Natural killer cell (primary cell): ENCODE results near the gene DAAM2. TPM values are rescaled to one million over a fixed set of nuclear protein-coding genes. Genes with fewer than 3 reads are reported as not detected.

Experiments used
- ATAC-seq, 3 donors: fragments of 150-1000 bp in 2 of 3; fragments of 200-7000 bp in 1 of 3; cut with Tn5 transposase; 1 replicate in 1 of 3; 2 replicates in 2 of 3; pipeline ENCODE4 v1.10.0; 2021; ENCODE audit warnings: mild to moderate bottlenecking in 2 of 3, moderate library complexity in 2 of 3
- DNase-seq, 2 donors: peaks; one replicate each; pipeline versions ENCODE4 v3.0.0 to v3.0.0-alpha.2; 2013 to 2021; ENCODE audit warnings: mixed read lengths in 1 of 2
- H3K27ac ChIP-seq: one replicate; pipeline ENCODE4 v1.5.1; 2013; ENCODE audit warnings: mild to moderate bottlenecking, low read length
- H3K27me3 ChIP-seq: one replicate; pipeline ENCODE4 v1.6.1; 2013; ENCODE audit warnings: low read length; ENCODE audit not compliant: control insufficient read depth, insufficient read depth
- H3K36me3 ChIP-seq: one replicate; pipeline ENCODE4 v1.6.1; 2013; ENCODE audit warnings: low read length; ENCODE audit not compliant: control insufficient read depth, insufficient read depth
- H3K4me1 ChIP-seq: one replicate; pipeline ENCODE4 v1.6.1; 2013; ENCODE audit warnings: low read length; ENCODE audit not compliant: control insufficient read depth, insufficient read depth
- H3K4me3 ChIP-seq: one replicate; pipeline ENCODE4 v1.5.1; 2013; ENCODE audit warnings: low read length
- H3K9me3 ChIP-seq: one replicate; pipeline ENCODE4 v1.6.1; 2013; ENCODE audit warnings: low read length; ENCODE audit not compliant: control insufficient read depth, insufficient read depth
- H3K27ac Mint-ChIP-seq, 2 donors: one replicate each; pipeline ENCODE4 v1.8.0; 2022; ENCODE audit warnings: mild to moderate bottlenecking in 2 of 2, mixed read lengths in 2 of 2, moderate library complexity in 1 of 2
- H3K27me3 Mint-ChIP-seq, 2 donors: one replicate each; pipeline ENCODE4 v1.8.0; 2022; ENCODE audit warnings: low read depth in 2 of 2, mixed read lengths in 2 of 2
- H3K36me3 Mint-ChIP-seq: one replicate; pipeline ENCODE4 v1.8.0; 2022; ENCODE audit warnings: mixed read lengths
- H3K4me1 Mint-ChIP-seq, 2 donors: one replicate each; pipeline ENCODE4 v1.8.0; 2022; ENCODE audit warnings: mixed read lengths in 2 of 2
- H3K4me3 Mint-ChIP-seq: one replicate; pipeline ENCODE4 v1.8.0; 2022; ENCODE audit warnings: mild to moderate bottlenecking, moderate library complexity, mixed read lengths
- H3K9me3 Mint-ChIP-seq, 2 donors: one replicate each; pipeline ENCODE4 v1.8.0; 2022; ENCODE audit warnings: mixed read lengths in 2 of 2
- CTCF ChIP-seq: fragments of 200-600 bp; IDR thresholded peaks from one replicate; pipeline ENCODE4 v1.8.0; 2022; ENCODE audit warnings: antibody characterized with exemption
- WGBS: methylation state at CpG from one replicate; pipeline ENCODE4 v1.1.7; 2013; ENCODE audit warnings: missing lambda C conversion rate; ENCODE audit not compliant: insufficient coverage; 5-methylcytosine and 5-hydroxymethylcytosine counted together
- intact Hi-C: fragments of 100-400 bp; cut with micrococcal nuclease; formaldehyde crosslinking; loops from one replicate; pipeline ENCODE4 v1.14.2; 2022
- total RNA-seq, 4 donors: library from RNA; stranded (reverse); fragments of 120-200 nt in 1 of 4; gene quantifications; one replicate each; pipeline versions ENCODE4 v1.2.3 to v1.2.4, GENCODE V29; 2013 to 2022

Gene DAAM2
- total RNA-seq, 3 donors from 2014 or later (not counting 1 experiment from before 2014, with no cell fraction given) = not detected

- DNase-seq = no peak
- Histone ChIP-seq H3K4me3 (no peak overlapping the region), H3K9me3 (no peaks in the 10 kb centered on the region), H3K4me1 (no peaks in the 10 kb centered on the region), H3K27me3 (peaks cover 11% of the 10 kb centered on the region), H3K36me3 (no peaks in the 10 kb centered on the region), H3K27ac (no peak overlapping the region)
- no peak overlapping the region for H3K27ac Mint-ChIP-seq
- intact Hi-C loops = no loop called here
- no peaks in the 10 kb centered on the region for H3K36me3 Mint-ChIP-seq
- no peak overlapping the region for H3K4me3 Mint-ChIP-seq
- no peaks in the 10 kb centered on the region for H3K9me3 Mint-ChIP-seq
- H3K27me3 Mint-ChIP-seq = peaks cover 44 to 81% of the 10 kb centered on the region in 2 donors
- WGBS = 33% methylated on average over 1 of the region's 1 CpG
- ATAC-seq = no peak
- no peak for TF ChIP-seq CTCF
- H3K4me1 Mint-ChIP-seq = no peaks in the 10 kb centered on the region
These were observed 865 bp upstream of the DAAM2 start for GRCh38 chr6:39791311-39791710.

- 25% methylated on average over 29 of the region's 29 CpGs for WGBS
- intact Hi-C loops = no loop called here
These were observed 619 bp downstream of the DAAM2 start for GRCh38 chr6:39792540-39793450.

GRCh38 chr6:39793516-39793915 is 1.3 kb downstream of the DAAM2 start:
- TF ChIP-seq CTCF = no peak
- DNase-seq (no peak), ATAC-seq (no peak)
- no peak overlapping the region for H3K27ac Mint-ChIP-seq
- no peaks in the 10 kb centered on the region for H3K36me3 Mint-ChIP-seq
- H3K9me3 ChIP-seq = no peaks in the 10 kb centered on the region
- H3K4me1 ChIP-seq = no peaks in the 10 kb centered on the region
- H3K27me3 Mint-ChIP-seq = peaks cover 39 to 64% of the 10 kb centered on the region in 2 donors
- no peaks in the 10 kb centered on the region for H3K36me3 ChIP-seq
- H3K4me3 ChIP-seq = no peak overlapping the region
- no peak overlapping the region for H3K27ac ChIP-seq
- WGBS = 63% methylated on average over 6 of the region's 7 CpGs
- no peaks in the 10 kb centered on the region for H3K4me1 Mint-ChIP-seq
- H3K27me3 ChIP-seq = peaks cover 11% of the 10 kb centered on the region
- H3K9me3 Mint-ChIP-seq = no peaks in the 10 kb centered on the region
- intact Hi-C loops = no loop called here
- H3K4me3 Mint-ChIP-seq = no peak overlapping the region

More at GRCh38 chr6:39792540-39793450, 619 bp downstream of the DAAM2 start:
- Mint-ChIP-seq H3K36me3 (no peaks in the 10 kb centered on the region), H3K27ac (no peak overlapping the region), H3K4me3 (no peak overlapping the region), H3K27me3 (peaks cover 44 to 71% of the 10 kb centered on the region in 2 donors), H3K9me3 (no peaks in the 10 kb centered on the region), H3K4me1 (no peaks in the 10 kb centered on the region)
- Histone ChIP-seq H3K4me3 (no peak overlapping the region), H3K9me3 (no peaks in the 10 kb centered on the region), H3K27ac (no peak overlapping the region), H3K4me1 (no peaks in the 10 kb centered on the region), H3K27me3 (peaks cover 11% of the 10 kb centered on the region), H3K36me3 (no peaks in the 10 kb centered on the region)
- no peak for ATAC-seq
- DNase-seq = no peak
- TF ChIP-seq CTCF = no peak
